ENCODE data around the gene NDUFS6.

Gene NDUFS6

DNA sequence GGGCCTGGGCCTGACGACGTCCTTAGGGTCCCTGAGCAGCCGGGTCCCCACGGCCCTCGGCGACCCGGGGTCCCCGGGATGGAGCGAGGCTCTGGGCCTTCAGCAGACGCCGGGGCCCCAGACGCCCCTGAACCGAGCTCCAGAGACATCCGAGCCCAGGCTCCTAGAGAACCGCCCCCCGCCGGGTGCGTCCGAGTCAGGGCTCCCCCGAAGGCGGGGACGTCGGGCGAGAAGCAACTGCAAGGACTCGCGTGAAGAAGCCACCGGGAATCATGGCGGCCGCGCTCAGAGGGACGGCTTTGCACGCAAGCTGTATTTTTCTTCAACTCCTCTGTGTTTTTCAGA lies 56.0 kb downstream of the NDUFS6 start:
- no peak for DNase-seq

DNA sequence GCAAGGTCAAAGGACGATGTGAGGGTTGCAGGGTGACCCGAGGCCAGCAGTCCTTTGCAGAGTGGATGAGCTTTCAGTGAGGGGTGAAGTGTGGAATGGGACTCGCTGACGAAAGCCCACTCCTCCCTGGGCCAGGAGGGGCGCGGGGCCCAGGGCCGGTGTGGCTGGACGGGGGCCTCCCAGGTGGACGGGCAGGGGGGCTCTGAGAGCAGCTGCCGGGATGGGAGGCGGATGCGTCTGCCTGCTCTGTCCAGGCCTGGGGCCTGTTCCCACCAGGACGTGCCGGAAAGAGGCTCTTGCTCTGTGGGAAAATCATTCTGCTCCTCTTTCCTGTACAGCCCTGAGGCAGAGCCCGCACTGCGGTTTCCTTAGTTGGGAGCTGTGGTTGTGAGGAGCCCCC lies 57.2 kb downstream of the NDUFS6 start:
- no peak for DNase-seq

DNA sequence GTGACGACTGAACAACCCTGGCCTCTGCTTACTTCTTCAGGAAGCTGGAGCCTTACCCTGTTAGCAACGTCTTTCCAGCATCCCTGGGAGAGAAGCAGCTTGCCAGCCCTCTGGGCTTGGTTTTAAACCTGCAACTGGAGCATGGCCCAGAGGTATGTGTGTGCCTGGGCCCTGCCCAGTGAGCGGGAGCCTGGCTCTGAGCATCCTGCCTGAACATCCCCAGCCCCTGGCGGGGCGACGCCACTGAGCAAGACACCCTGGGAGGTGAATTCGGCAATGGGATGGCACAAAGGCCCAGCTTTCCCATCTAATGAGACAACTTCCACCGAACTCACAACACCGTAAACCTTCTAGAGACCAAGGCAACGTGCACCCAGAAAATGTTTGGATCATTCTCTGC lies 57.9 kb downstream of the NDUFS6 start:
- no peak for DNase-seq

DNA sequence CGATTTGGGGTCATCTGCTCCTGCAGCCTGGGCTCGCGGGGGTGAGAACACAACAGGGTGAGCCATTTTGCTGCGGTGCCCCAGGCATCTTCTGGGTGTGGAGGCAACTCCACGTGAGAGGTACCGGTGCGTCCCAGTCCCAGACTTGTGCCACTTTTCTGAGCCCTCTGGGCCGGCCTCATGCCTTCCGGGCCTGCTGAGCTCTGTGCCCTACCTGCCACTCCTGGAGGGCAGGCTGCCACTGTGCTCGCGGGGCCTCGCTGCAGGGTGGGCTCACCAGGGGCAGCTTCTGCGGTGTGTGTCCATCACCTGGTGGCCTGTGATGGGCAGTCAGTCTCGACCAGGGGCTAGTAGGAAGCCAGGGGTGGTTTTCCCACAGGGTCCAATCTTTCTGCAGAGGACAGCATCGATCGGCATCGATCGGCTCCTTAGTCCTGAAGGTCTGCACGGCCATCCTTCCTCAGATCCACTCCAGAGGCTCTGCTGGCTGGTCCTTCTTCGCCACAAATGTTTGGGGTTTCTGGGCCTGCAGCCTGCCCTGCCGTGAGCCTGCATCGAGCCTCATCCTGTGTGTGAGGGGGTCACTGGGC lies 58.9 kb downstream of the NDUFS6 start:
- DNase-seq, result no peak

DNA sequence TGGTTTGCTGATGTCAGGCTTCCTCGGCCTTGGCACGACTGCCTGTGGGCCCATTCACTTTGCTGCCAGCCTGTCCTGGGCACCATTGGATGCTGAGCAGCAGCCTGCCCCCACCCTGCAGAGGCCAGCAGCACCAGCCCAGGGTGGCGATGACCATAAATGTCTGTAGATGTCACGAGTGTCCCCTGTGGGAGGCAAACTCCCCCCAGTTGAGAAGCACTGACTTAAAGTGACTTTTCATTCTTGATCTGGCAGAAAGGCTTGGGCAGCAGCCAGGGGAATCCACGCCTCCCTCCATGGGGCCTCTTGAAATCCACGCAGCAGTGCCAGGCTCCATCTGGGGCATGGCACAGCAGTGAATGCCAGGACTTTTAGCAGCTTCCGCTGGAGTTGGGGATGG lies 59.7 kb downstream of the NDUFS6 start:
- DNase-seq, result no peak

DNA sequence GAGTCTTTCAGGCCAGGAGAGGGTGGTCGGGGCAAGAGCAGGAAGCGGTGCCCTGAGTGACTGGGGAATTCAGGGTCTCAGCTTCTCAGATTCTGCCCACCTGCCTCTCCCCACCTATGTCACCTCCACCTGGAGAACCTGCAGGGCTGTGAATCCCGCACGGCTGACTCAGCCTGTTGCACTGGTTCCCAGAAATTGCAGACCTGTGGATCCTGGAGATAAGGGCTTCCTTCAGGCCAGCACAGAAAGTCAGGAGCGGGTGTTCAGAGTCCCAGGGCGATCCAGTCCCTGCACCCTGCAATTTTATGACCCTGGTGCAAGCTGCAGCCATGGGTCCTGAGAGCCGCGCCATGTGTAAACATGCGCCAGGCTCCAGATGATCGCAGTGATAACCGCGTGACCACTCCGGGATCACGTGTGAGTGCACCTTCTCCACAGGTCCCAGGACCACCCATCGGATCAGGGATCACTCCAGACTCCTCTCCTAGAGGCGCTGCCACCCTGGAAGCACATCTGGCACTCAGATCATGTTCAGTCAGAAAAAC lies 63.8 kb downstream of the NDUFS6 start:
- no peak for DNase-seq

DNA sequence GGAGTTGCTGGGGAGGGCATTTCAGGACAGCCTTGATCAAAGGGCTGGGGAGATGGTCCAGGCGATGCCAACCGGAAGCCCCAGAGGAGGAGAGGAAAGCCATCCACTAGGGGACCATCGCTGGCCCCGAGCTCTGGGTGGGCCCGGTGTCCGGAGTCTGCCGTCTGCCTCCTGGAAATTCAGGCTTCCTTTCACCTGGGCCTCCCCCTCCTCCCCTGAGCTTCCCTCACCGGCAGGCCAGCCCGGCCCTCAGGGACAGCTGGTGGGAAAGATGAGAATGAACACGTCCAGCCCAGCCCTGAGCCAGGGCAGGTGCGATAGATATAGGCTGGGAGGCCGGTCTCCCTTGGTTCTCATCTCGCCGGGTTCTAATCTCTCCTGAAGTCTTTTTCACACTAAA lies 64.3 kb downstream of the NDUFS6 start:
- no peak for DNase-seq
